HCT116 (cell line): ENCODE data around the gene ZC3H13. TPM values are rescaled to one million over a fixed set of nuclear protein-coding genes. Genes with fewer than 3 reads are reported as not detected.

Source experiments
- ATAC-seq: fragments of 200-7000 bp; cut with Tn5 transposase; 2 replicates; pipeline ENCODE4 v1.9.1; 2020; ENCODE audit warnings: mild to moderate bottlenecking, moderate library complexity
- BruUV-seq: library from RNA; stranded (reverse); fragments of 400-500 nt; replicated peaks from 2 replicates; lab custom pipeline; 2021; lab: Mats Ljungman, UMichigan
- CTCF ChIA-PET: fragments of 300-600 bp; sonication (Branson Sonifier 250); formaldehyde crosslinking; loops from one replicate; lab custom pipeline; 2021; ENCODE audit warnings: antibody characterized with exemption; lab: Charles Lee
- POLR2A ChIA-PET: fragments of 300-600, 350-600 bp; sonication (Branson Sonifier 250); formaldehyde crosslinking; loops from one replicate; lab custom pipeline; 2021; ENCODE audit warnings: antibody characterized with exemption; lab: Charles Lee
- RAD21 ChIA-PET, 2 experiments: fragments of 300-600 bp; sonication (Branson Sonifier 250); formaldehyde crosslinking; loops; one replicate each; lab custom pipeline; 2023; ENCODE audit warnings: low total read pairs in 2 of 2; ENCODE audit not compliant: uncharacterized antibody in 2 of 2, unreplicated experiment in 2 of 2, low non-redundant PET in 1 of 2; lab: Charles Lee
- DNase-seq: peaks from one replicate; pipeline ENCODE4 v3.0.0-alpha.2; 2010; ENCODE audit warnings: low read depth, low spot score
- H2AFZ ChIP-seq: fragments of 200-600 bp; shearing (Covaris generic), sonication (generic); 2 replicates; pipeline ENCODE4 v1.6.1; 2017; ENCODE audit warnings: low read depth, mixed run types, mixed read lengths, antibody characterized with exemption, low read length; ENCODE audit not compliant: poor library complexity, severe bottlenecking
- H3K27ac ChIP-seq: 2 replicates; pipeline ENCODE4 v1.5.1; 2012; ENCODE audit warnings: low read depth, low read length
- H3K27me3 ChIP-seq: fragments of 200-600 bp; sonication (generic); 2 replicates; pipeline ENCODE4 v1.6.1; 2016; ENCODE audit warnings: mixed run types, low read length, mixed read lengths; ENCODE audit not compliant: insufficient read depth
- H3K36me3 ChIP-seq, 2 experiments: fragments of 200-500 bp in 1 of 2; fragments of 200-600 bp in 1 of 2; sonication (Bioruptor generic) in 1 of 2; sonication (generic) in 1 of 2; 2 replicates each; pipeline versions ENCODE4 v1.5.1 to v1.6.1; 2014 to 2016; ENCODE audit warnings: low read length in 2 of 2, inconsistent platforms in 1 of 2, mixed read lengths in 1 of 2, mixed run types in 1 of 2; ENCODE audit not compliant: insufficient read depth in 2 of 2, control insufficient read depth in 1 of 2
- H3K4me1 ChIP-seq, 2 experiments: fragments of 200-600 bp in 1 of 2; sonication (generic) in 1 of 2; 2 replicates each; pipeline versions ENCODE4 v1.5.1 to v1.6.1; 2012 to 2017; ENCODE audit warnings: low read length in 2 of 2, inconsistent platforms in 1 of 2, mild to moderate bottlenecking in 1 of 2, mixed read lengths in 1 of 2, mixed run types in 1 of 2, moderate library complexity in 1 of 2; ENCODE audit not compliant: insufficient read depth in 2 of 2, control insufficient read depth in 1 of 2
- H3K4me2 ChIP-seq: fragments of 200-600 bp; sonication (generic); 2 replicates; pipeline ENCODE4 v1.6.1; 2017; ENCODE audit warnings: mixed run types, low read length, mixed read lengths
- H3K4me3 ChIP-seq, 2 experiments: fragments of 200-600 bp in 1 of 2; sonication (generic) in 1 of 2; replicated peaks in 1 of 2; 2 replicates each; pipeline ENCODE4 v1.5.1; 2011 to 2016; ENCODE audit warnings: low read length in 2 of 2, control low read depth in 1 of 2, low read depth in 1 of 2, mild to moderate bottlenecking in 1 of 2, mixed read lengths in 1 of 2, mixed run types in 1 of 2
- H3K79me2 ChIP-seq: fragments of 200-600 bp; sonication (generic); 2 replicates; pipeline ENCODE4 v1.6.1; 2017; ENCODE audit warnings: mild to moderate bottlenecking, mixed run types, low read length, moderate library complexity, mixed read lengths; ENCODE audit not compliant: insufficient read depth
- H3K9ac ChIP-seq: fragments of 200-600 bp; sonication (generic); 2 replicates; pipeline ENCODE4 v1.6.1; 2016; ENCODE audit warnings: low read length, mixed read lengths
- H3K9me2 ChIP-seq: fragments of 200-600 bp; sonication (generic), shearing (Covaris generic); 2 replicates; pipeline ENCODE4 v1.6.1; 2017; ENCODE audit warnings: mixed run types, mild to moderate bottlenecking, moderate library complexity; ENCODE audit not compliant: insufficient read depth
- H3K9me3 ChIP-seq, 2 experiments: fragments of 200-500 bp in 1 of 2; fragments of 200-600 bp in 1 of 2; sonication (Bioruptor generic) in 1 of 2; sonication (generic) in 1 of 2; 2 replicates each; pipeline ENCODE4 v1.6.1; 2014 to 2017; ENCODE audit warnings: low read length in 2 of 2, mixed read lengths in 2 of 2, inconsistent platforms in 1 of 2, low read depth in 1 of 2, mild to moderate bottlenecking in 1 of 2, mixed run types in 1 of 2, moderate library complexity in 1 of 2; ENCODE audit not compliant: control insufficient read depth in 1 of 2, insufficient read depth in 1 of 2
- H4K20me1 ChIP-seq: fragments of 200-600 bp; sonication (generic), shearing (Covaris generic); 2 replicates; pipeline ENCODE4 v1.6.1; 2017; ENCODE audit warnings: mixed run types, mild to moderate bottlenecking, moderate library complexity; ENCODE audit not compliant: insufficient read depth
- CEBPB ChIP-seq: IDR thresholded peaks from 2 replicates; pipeline ENCODE4 v1.6.1; 2012; ENCODE audit warnings: low read depth
- EGR1 ChIP-seq: IDR thresholded peaks from 2 replicates; pipeline ENCODE4 v1.6.1; 2012; ENCODE audit warnings: low read depth
- EZH2phosphoT487 ChIP-seq: fragments of 200-600 bp; IDR thresholded peaks from 2 replicates; pipeline ENCODE4 v1.6.1; 2018; ENCODE audit warnings: antibody characterized with exemption, borderline replicate concordance
- FOSL1 ChIP-seq: IDR thresholded peaks from 2 replicates; pipeline ENCODE4 v1.6.1; 2012; ENCODE audit warnings: low read depth
- JUND ChIP-seq: IDR thresholded peaks from 2 replicates; pipeline ENCODE4 v1.6.1; 2012
- POLR2A ChIP-seq: IDR thresholded peaks from 2 replicates; pipeline ENCODE4 v1.7.0; 2011; ENCODE audit warnings: borderline replicate concordance; ENCODE audit not compliant: insufficient read depth, insufficient read length; ENCODE audit errors: extremely low read depth
- POLR2AphosphoS5 ChIP-seq: IDR thresholded peaks from 2 replicates; pipeline ENCODE4 v1.6.1; 2011; ENCODE audit warnings: mild to moderate bottlenecking, low read depth, low read length, moderate library complexity
- SRF ChIP-seq: IDR thresholded peaks from 2 replicates; pipeline ENCODE4 v1.6.1; 2012; ENCODE audit warnings: low read depth
- TCF7L2 ChIP-seq: IDR thresholded peaks from 2 replicates; pipeline ENCODE4 v1.7.0; 2011; ENCODE audit warnings: borderline replicate concordance, inconsistent platforms; ENCODE audit not compliant: insufficient read depth, insufficient read length; ENCODE audit errors: extremely low read depth
- YY1 ChIP-seq: IDR thresholded peaks from 2 replicates; pipeline ENCODE4 v1.6.1; 2011; ENCODE audit warnings: low read length, low read depth, moderate library complexity, mild to moderate bottlenecking; ENCODE audit not compliant: insufficient replicate concordance; ENCODE audit errors: extremely low read depth
- ZFX ChIP-seq: fragments of 450-650 bp; IDR thresholded peaks from 2 replicates; pipeline ENCODE4 v1.6.1; 2017
- ZNF274 ChIP-seq: fragments of 200-500 bp; sonication (Bioruptor generic); IDR thresholded peaks from 2 replicates; pipeline ENCODE4 v1.6.1; 2014; ENCODE audit warnings: mild to moderate bottlenecking, low read depth, low read length, inconsistent platforms
- intact Hi-C: fragments of 100-400 bp; cut with micrococcal nuclease; formaldehyde crosslinking; loops from 2 replicates; pipeline ENCODE4 v1.10.0; 2022
- total RNA-seq: library from RNA; stranded (reverse); gene quantifications from one replicate; pipeline ENCODE4 v1.2.1, GENCODE V29; 2021; ENCODE audit not compliant: unreplicated experiment
- TF ChIP-seq, protein P1 (sequence below), 3 experiments: fragments of 200-600 bp in 1 of 3; sonication (generic) in 1 of 3; IDR thresholded peaks in 2 of 3; conservative IDR thresholded peaks in 1 of 3; 2 replicates each; pipeline ENCODE4 v1.5.1; 2012 to 2017; ENCODE audit warnings: low read depth in 2 of 3, low read length in 2 of 3, antibody characterized with exemption in 1 of 3, borderline replicate concordance in 1 of 3, control low read depth in 1 of 3, mild to moderate bottlenecking in 1 of 3, mixed read lengths in 1 of 3, mixed run types in 1 of 3, moderate library complexity in 1 of 3; ENCODE audit not compliant: insufficient read depth in 1 of 3
- TF ChIP-seq, protein P2 (sequence below): IDR thresholded peaks from 2 replicates; pipeline ENCODE4 v1.6.1; 2012; ENCODE audit warnings: low read depth
- TF ChIP-seq, protein P3 (sequence below): IDR thresholded peaks from 2 replicates; pipeline ENCODE4 v1.6.1; 2012
- TF ChIP-seq, protein P4 (sequence below): IDR thresholded peaks from 2 replicates; pipeline ENCODE4 v1.6.1; 2011; ENCODE audit warnings: mild to moderate bottlenecking, low read length, moderate library complexity; ENCODE audit not compliant: insufficient replicate concordance; ENCODE audit errors: extremely low read depth

Gene ZC3H13
- total RNA-seq, 1 experiment from 2014 or later: 37.9 TPM

DNA sequence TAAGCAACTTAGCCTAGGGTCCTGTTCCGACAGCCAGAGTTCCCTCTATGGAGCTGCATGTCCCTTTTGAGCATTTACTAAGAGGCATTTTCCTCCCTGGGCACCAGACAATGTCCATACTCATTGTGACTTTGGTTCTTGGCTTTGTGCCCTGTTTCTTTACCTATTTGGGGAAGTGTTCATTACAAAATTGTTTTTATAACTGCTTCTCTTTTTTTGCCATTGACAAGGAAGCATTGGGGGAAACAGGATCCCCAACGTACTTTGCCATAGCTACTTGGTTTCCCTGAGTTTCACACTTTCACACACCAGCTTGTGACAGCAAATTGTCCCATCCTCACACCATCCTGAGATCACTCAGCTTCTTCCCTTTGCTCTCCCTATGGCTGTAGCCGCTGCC lies 119.9 kb downstream of the ZC3H13 start:
- CTCF ChIA-PET: no interaction called here
- H3K4me3 ChIP-seq: no peak overlapping the region
- no peak for ATAC-seq
- no peaks in the 10 kb centered on the region for H3K9me3 ChIP-seq
- DNase-seq: no peak
- H3K27ac ChIP-seq: no peak overlapping the region
- POLR2A ChIA-PET: no interaction called here
- H3K4me1 ChIP-seq: no peaks in the 10 kb centered on the region
- H2AFZ ChIP-seq: no peak overlapping the region
- no peaks in the 10 kb centered on the region for H3K79me2 ChIP-seq
- RAD21 ChIA-PET: no interaction called here
- intact Hi-C loops: no loop called here
- no peaks in the 10 kb centered on the region for H3K9me2 ChIP-seq
- no peak overlapping the region for H3K4me2 ChIP-seq
- H3K27me3 ChIP-seq: peaks cover 17% of the 10 kb centered on the region; the same call in 1 of the 2 replicates
- no peak overlapping the region for H3K9ac ChIP-seq
- TF ChIP-seq, protein P1, sequence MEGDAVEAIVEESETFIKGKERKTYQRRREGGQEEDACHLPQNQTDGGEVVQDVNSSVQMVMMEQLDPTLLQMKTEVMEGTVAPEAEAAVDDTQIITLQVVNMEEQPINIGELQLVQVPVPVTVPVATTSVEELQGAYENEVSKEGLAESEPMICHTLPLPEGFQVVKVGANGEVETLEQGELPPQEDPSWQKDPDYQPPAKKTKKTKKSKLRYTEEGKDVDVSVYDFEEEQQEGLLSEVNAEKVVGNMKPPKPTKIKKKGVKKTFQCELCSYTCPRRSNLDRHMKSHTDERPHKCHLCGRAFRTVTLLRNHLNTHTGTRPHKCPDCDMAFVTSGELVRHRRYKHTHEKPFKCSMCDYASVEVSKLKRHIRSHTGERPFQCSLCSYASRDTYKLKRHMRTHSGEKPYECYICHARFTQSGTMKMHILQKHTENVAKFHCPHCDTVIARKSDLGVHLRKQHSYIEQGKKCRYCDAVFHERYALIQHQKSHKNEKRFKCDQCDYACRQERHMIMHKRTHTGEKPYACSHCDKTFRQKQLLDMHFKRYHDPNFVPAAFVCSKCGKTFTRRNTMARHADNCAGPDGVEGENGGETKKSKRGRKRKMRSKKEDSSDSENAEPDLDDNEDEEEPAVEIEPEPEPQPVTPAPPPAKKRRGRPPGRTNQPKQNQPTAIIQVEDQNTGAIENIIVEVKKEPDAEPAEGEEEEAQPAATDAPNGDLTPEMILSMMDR (IDR thresholded peaks at IDR 0.05 in 2 of 3, conservative IDR thresholded peaks at IDR 0.05 in 1 of 3; ENCODE audit: borderline replicate concordance in 1 of 3, insufficient read depth in 1 of 3, low read depth in 2 of 3, low read length in 2 of 3): no peak
- TF ChIP-seq EZH2phosphoT487 (no peak), EGR1 (no peak), POLR2A (no peak), ZFX (no peak), JUND (no peak), CEBPB (no peak), TCF7L2 (no peak), YY1 (no peak), ZNF274 (no peak), SRF (no peak), FOSL1 (no peak), POLR2AphosphoS5 (no peak)
- TF ChIP-seq, protein P2, sequence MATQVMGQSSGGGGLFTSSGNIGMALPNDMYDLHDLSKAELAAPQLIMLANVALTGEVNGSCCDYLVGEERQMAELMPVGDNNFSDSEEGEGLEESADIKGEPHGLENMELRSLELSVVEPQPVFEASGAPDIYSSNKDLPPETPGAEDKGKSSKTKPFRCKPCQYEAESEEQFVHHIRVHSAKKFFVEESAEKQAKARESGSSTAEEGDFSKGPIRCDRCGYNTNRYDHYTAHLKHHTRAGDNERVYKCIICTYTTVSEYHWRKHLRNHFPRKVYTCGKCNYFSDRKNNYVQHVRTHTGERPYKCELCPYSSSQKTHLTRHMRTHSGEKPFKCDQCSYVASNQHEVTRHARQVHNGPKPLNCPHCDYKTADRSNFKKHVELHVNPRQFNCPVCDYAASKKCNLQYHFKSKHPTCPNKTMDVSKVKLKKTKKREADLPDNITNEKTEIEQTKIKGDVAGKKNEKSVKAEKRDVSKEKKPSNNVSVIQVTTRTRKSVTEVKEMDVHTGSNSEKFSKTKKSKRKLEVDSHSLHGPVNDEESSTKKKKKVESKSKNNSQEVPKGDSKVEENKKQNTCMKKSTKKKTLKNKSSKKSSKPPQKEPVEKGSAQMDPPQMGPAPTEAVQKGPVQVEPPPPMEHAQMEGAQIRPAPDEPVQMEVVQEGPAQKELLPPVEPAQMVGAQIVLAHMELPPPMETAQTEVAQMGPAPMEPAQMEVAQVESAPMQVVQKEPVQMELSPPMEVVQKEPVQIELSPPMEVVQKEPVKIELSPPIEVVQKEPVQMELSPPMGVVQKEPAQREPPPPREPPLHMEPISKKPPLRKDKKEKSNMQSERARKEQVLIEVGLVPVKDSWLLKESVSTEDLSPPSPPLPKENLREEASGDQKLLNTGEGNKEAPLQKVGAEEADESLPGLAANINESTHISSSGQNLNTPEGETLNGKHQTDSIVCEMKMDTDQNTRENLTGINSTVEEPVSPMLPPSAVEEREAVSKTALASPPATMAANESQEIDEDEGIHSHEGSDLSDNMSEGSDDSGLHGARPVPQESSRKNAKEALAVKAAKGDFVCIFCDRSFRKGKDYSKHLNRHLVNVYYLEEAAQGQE: no peak
- TF ChIP-seq, protein P3, sequence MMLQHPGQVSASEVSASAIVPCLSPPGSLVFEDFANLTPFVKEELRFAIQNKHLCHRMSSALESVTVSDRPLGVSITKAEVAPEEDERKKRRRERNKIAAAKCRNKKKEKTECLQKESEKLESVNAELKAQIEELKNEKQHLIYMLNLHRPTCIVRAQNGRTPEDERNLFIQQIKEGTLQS: no peak
- TF ChIP-seq, protein P4, sequence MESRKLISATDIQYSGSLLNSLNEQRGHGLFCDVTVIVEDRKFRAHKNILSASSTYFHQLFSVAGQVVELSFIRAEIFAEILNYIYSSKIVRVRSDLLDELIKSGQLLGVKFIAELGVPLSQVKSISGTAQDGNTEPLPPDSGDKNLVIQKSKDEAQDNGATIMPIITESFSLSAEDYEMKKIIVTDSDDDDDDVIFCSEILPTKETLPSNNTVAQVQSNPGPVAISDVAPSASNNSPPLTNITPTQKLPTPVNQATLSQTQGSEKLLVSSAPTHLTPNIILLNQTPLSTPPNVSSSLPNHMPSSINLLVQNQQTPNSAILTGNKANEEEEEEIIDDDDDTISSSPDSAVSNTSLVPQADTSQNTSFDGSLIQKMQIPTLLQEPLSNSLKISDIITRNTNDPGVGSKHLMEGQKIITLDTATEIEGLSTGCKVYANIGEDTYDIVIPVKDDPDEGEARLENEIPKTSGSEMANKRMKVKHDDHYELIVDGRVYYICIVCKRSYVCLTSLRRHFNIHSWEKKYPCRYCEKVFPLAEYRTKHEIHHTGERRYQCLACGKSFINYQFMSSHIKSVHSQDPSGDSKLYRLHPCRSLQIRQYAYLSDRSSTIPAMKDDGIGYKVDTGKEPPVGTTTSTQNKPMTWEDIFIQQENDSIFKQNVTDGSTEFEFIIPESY: no peak
- no peaks in the 10 kb centered on the region for H3K36me3 ChIP-seq
- H4K20me1 ChIP-seq: no peaks in the 10 kb centered on the region
- BruUV-seq: no TSS peak
